GM18909 (cell line): ENCODE measurements around the gene RNF114.
A peak's percentile ranks its signal among the peaks of the same experiment; 100 is the strongest.
"Not testable (repeated sequence)": the region's sequence is repeated elsewhere in the genome, so short reads cannot be mapped to it uniquely, and the experiment has no call there.

ENCODE experiments used
- ATAC-seq: cut with Tn5 transposase; IDR thresholded peaks from one replicate; pipeline ENCODE4 v1.9.1; 2021; ENCODE audit warnings: mild to moderate bottlenecking; ENCODE audit not compliant: unreplicated experiment, poor library complexity

RNF114 gene

DNA sequence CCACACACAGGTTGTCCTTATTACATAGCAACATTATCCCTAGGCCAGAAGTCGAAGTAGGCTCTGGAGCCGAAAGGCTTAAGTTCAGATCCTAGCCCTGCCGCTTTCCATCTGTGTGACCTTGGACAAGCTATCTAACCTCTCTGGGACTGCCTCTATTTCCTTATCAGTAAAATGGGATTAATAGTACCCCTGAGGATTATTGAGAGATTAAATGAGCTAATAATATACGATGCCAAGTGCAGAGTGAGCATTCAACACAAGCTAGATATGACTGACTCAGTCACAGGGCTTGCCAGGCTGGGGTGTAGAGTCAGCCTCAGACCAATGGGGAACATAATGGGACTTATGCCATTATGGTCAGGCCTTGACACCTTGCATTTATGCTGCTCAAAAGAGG is 11.9 kb upstream of the RNF114 start:
- ATAC-seq: no peak

DNA sequence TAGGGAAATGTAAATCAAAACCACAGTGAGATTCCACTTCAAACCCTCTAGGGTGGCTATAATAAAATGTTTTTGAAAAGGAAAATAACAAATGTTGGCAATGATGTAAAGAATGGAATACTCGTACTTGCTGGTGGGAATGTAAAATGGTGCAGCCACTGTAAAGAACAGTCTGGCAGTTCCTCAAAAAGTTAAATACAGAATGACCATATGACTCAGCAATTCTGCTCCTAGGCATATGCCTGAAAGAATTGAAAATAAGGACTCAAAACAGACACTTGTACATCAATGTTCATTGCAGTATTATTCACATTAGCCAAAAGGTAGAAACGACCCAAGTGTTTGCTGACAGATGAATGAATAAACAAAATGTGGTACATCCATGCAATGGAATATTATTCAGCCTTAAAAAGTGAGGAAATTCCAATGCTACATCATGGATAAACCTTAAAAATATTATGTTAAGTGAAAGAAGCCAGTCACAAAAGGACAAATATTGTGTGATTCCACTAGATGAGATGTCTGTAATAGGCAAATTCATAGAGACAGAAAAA is 10.2 kb upstream of the RNF114 start:
- no peak for ATAC-seq

DNA sequence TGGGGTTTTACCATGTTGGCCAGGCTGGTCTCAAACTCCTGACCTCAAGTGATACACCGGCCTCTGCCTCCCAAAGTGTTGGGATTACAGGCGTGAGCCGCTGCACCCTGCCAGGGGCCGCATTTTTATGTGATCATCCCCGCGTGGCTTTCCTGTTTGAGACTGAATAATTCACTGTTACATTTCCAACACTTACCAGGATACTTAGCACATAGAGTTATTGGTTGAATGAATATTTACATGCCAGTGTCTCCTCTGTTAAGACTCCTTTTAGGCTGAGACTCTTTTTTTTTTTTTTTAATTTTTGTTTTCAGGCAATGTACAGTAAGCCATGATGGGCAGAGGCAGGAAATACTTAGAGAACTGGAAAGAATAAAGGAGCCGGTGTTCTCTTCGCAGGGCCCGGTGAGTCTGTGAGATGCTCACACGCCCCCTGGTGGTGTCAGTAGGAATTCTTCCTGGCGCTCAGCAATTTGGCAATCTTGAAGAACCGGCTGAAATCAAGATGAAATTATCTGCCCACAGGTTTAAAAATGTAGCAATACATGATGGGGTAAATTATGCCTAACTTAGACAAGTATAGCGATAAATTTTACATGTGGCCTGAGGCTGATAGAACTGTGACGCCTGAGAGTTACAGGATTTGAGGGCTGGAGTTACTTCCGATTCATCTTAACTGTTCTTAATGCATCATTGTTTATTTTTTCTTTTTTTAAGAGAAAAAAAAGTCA is 7.6 kb upstream of the RNF114 start:
- ATAC-seq: no peak

DNA sequence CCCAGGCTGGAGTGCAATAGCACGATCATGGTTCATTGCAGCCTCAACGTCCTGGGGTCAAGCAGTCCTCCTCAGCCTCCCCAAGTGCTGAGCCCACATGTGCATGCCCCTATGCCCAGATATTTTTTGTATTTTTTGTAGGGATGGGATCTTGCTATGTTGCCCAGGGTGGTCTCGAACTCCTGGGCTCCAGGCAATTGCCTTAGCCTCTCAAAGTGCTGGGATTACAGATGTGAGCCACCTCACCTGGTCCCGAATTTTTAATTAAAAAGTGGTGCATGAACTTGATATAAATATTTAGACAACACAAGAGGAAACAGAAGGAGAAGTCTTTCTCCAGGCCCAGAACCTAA is 7.1 kb upstream of the RNF114 start:
- ATAC-seq: no peak

- peak; percentile 5 for ATAC-seq
These were observed 448 bp upstream of the RNF114 start for GRCh38 chr20:49935746-49936152.

DNA sequence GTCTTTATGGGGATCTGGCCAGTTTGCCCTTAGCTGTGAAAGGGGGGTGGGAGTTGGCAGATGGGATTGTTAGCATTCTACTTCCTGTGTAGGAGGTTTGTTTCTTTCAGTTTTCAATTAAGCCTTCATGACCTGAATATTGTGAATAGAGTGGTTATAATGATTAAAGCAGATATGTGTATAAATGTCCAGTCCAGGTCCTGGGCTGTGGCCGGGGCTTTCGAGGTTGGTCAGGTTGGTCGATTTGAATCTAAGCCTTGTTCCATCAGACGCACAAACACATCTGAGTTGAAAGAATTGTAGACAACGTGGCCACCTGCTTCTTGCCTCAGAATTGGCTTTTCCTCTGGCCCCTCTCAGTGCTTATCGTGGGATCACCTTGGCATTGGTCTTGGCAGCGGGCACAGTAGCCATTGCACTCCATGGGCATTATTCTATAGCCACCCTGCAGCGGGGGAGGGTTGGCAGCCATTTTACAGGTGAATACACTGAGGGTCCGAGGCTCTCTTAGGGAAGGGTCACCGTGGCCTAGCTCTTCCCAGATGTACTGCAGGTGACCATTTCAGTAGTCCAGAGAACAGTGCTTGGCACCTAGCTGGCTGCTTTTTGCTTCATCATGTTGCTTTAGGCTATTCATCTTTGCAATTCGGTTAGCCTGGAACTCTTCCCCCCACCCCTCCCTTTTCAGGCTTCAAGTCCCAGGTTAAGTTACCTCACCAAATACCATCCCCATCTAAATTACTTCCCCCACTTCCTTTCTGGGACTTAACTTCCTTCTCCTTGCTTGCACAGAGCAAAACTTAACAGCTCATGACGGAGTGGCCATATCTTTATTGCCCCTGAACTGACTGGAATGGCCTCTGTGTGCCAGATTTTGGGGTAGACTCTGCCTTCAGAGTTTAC is 1.1 kb downstream of the RNF114 start:
- peak; percentile 11 for ATAC-seq

- ATAC-seq: no peak
These were observed 2.3 kb downstream of the RNF114 start for GRCh38 chr20:49938173-49939163.

- no peak for ATAC-seq
These were observed 5.3 kb downstream of the RNF114 start for GRCh38 chr20:49941456-49941855.

DNA sequence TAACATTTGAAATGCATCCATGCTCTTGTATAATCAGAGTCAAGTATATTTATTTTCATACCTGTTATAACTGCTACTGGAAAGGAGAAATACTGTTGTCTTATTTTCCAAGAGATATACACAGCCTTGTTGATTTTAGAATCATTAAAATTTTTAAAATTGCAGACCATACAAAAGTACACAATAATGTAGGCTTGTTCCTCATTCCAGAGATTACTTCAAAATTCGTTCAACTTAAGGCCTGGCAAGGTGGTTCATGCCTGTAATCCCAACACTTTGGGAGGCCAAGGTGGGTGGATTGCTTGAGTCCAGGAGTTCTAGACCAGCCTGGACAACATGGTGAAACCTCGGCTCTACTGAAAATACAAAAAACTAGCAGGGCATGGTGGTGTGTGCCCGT is 6.1 kb downstream of the RNF114 start:
- ATAC-seq: no peak

- ATAC-seq: no peak
These were observed 6.7 kb downstream of the RNF114 start for GRCh38 chr20:49942942-49943341.

GRCh38 chr20:49945306-49945700 is 9.1 kb downstream of the RNF114 start:
- ATAC-seq: no peak

DNA sequence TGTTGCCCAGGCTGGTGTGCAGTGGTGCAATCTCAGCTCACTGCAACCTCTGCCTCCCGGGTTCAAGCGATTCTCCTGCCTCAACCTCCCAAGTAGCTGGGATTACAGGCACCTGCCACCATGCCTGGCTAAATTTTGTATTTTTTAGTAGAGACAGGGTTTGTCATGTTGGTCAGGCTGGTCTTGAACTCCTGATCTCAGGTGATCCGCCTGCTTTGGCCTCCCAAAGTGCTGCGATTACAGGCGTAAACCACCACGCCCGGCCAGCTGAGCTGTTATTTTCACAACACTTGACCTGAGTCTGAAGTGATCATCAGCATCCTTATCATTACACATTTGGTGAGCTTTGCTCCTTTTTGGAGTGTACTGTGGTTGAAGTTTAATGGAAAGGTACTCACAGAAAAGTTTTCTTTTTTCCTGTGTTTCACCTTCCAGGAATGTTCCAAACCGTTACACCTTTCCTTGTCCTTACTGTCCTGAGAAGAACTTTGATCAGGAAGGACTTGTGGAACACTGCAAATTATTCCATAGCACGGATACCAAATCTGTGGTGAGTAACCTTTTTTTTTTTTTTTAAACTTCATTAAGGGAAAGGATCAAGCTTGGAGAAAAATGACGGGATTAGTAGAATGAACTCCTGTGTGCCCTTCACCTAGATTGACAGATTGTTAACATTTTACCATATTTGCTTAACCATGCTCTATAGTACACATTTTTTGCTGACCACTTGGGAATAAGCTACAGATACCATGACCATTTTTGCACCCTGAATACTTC is 9.7 kb downstream of the RNF114 start:
- ATAC-seq: no peak

GRCh38 chr20:49948178-49948577 is 12.0 kb downstream of the RNF114 start:
- ATAC-seq: no peak

GRCh38 chr20:49948809-49949507 is 12.8 kb downstream of the RNF114 start:
- ATAC-seq: no peak

DNA sequence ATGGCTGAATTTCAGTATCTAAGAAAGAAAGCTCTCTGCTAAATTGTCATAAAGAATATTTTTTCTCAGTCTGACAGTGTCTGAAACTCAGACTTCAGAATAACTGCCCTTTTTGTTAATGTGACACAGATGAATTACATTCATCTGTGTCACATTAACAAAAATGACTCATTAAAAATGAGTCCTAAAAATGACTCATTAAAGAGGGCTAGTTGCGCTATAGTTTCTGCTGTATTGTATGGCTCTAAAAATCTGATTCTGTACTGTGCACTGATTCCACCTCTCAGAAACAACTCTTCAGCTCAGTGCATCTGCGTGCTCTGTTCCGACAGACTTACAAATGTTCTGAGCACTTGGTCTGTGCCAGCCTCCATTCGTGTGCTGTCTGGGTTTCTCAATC is 15.0 kb downstream of the RNF114 start:
- ATAC-seq: no peak

DNA sequence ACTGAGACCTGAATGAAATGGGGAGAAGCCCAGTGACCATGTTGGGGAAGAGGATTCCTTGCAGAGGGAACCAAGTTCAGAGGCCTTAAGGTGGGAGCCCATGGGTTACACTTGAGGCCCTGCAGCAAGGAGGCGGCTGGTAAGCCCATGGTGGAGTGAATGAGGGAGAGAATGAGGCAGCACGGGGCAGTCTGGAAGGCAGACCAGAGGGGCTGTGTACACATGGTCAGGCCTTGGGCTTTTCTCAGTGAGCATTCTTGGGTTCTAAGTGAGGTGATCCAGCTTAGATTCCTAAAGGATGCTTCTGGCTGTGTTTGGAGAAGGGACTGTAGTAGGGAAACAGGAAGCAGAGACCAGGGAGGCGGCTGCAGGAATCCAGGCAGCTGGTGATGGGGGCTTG is 19.0 kb downstream of the RNF114 start:
- no peak for ATAC-seq

DNA sequence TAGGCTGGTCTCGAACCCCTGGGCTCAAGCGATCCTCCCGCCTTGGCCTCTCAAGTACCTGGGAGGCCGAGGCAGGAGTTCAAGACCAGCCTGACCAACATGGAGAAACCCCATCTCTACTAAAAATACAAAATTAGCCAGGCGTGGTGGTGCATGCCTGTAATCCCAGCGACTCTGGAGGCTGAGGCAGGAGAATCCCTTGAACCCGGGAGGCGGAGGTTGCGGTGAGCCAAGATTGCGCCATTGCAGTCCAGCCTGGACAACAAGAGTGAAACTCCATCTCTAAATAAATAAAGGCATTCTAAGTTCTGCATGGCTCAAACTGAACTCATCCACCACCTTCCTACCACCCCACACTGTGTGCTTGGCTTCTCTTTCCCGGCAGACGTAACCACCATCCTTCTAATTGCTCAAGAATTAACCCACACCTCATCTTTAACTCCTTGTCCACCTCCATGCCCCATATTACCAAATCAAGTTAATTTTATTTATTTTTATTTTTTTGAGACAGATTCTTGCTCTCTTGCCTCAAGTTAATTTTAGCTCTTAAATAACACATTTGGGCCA is 19.7 kb downstream of the RNF114 start:
- ATAC-seq: not testable (repeated sequence)

GRCh38 chr20:49956689-49957088 is 20.5 kb downstream of the RNF114 start:
- no peak for ATAC-seq
